ENCODE results near the gene TRIM64. TPM values are rescaled to one million over a fixed set of nuclear protein-coding genes. Genes with fewer than 3 reads are reported as not detected.
"Not testable (repeated sequence)": the region's sequence is repeated elsewhere in the genome, so short reads cannot be mapped to it uniquely, and the experiment has no call there.

The TRIM64 gene
- polyA plus RNA-seq (2011; rRNA removed) (not detected in 2 replicates), polyA plus RNA-seq (2017; fragmentation: RNase III; extraction: RNeasy Plus Mini Kit Qiagen cat#74134 plus additional on column Dnase treatment) (not detected in 3 replicates), polyA minus RNA-seq (2011; rRNA and poly(A)+ RNA removed) (not detected in 2 replicates)
- polyA plus RNA-seq (2012; cell fraction: cytosol; rRNA removed): not detected in 2 replicates
- polyA plus RNA-seq (2012; cell fraction: nucleus; rRNA removed): not detected in 2 replicates

GRCh38 chr11:89965737-89966136 is at the start of gene TRIM64:
Gene TRIM64 (plus strand): TSS chr11:89966037. CDS start chr11:89968504, 2,467 bp downstream.
- DNase-seq (ENCODE audit: low read depth in 1 of 2, low spot score in 1 of 2); POLR2A ChIA-PET; H3K4me1 ChIP-seq; FAIRE-seq; H3K9me3 ChIP-seq; H3K4me3 ChIP-seq; CTCF ChIA-PET; H3K27ac ChIP-seq; H3K4me2 ChIP-seq; ATAC-seq: not testable (repeated sequence)
- WGBS (ENCODE audit: missing lambda C conversion rate): no CpG with 5 or more reads among the region's 4 CpGs

- TF ChIP-seq KDM1A (IDR thresholded peaks at IDR 0.05; ENCODE audit: low read depth) (no peak), USF2 (IDR thresholded peaks at IDR 0.05) (no peak), TFCP2L1 (CRISPR knock-in tag; IDR thresholded peaks at IDR 0.05) (no peak), GATA3 (IDR thresholded peaks at IDR 0.05; ENCODE audit: borderline replicate concordance) (no peak), HOXB13 (CRISPR knock-in tag; IDR thresholded peaks at IDR 0.05; ENCODE audit: low read depth) (no peak), RFX5 (IDR thresholded peaks at IDR 0.05) (no peak), EHF (CRISPR knock-in tag; IDR thresholded peaks at IDR 0.05) (no peak), JUNB (IDR thresholded peaks at IDR 0.05) (no peak), JUN (IDR thresholded peaks at IDR 0.05) (no peak), FOSB (CRISPR knock-in tag; IDR thresholded peaks at IDR 0.05) (no peak), CTCF (IDR thresholded peaks at IDR 0.05) (no peak), RNF2 (IDR thresholded peaks at IDR 0.05; ENCODE audit: borderline replicate concordance, low read depth) (no peak)
- WGBS (ENCODE audit: missing lambda C conversion rate): 0% methylated on average over 3 of the region's 3 CpGs
- no peaks in the 10 kb centered on the region for H3K4me1 ChIP-seq
- H3K4me3 ChIP-seq: no peak within 1 kb of the TSS
- H3K4me2 ChIP-seq: no peak within 1 kb of the TSS
- H3K27ac ChIP-seq: no peak within 1 kb of the TSS
- ATAC-seq: no peak
- no peak for FAIRE-seq
- H3K9me3 ChIP-seq: no peaks in the 10 kb centered on the region
- ChIA-PET POLR2A (no interaction called here), CTCF (no interaction called here)
- no peak for DNase-seq (ENCODE audit: low read depth in 1 of 2, low spot score in 1 of 2)
Observed at GRCh38 chr11:89922195-89922660, 43.6 kb upstream of the TRIM64 start, which contains the start of gene TRIM49D1. Gene TRIM49D1 (minus strand): TSS chr11:89922245. CDS start chr11:89917710, 4,535 bp downstream.

- H3K4me3 ChIP-seq; H3K4me2 ChIP-seq; DNase-seq (ENCODE audit: low read depth in 1 of 2, low spot score in 1 of 2); H3K9me3 ChIP-seq; ATAC-seq; H3K4me1 ChIP-seq; FAIRE-seq; POLR2A ChIA-PET; CTCF ChIA-PET; H3K27ac ChIP-seq: not testable (repeated sequence)
- 47% methylated on average over 2 of the region's 6 CpGs for WGBS (ENCODE audit: missing lambda C conversion rate)
Observed at GRCh38 chr11:89923764-89924163, 42.1 kb upstream of the TRIM64 start, which contains the start of gene TRIM49D2. Gene TRIM49D2 (plus strand): TSS chr11:89924064. CDS start chr11:89926762, 2,698 bp downstream.

- H3K4me2 ChIP-seq; H3K4me3 ChIP-seq; ATAC-seq; DNase-seq (ENCODE audit: low read depth in 1 of 2, low spot score in 1 of 2); H3K9me3 ChIP-seq; H3K4me1 ChIP-seq; CTCF ChIA-PET; FAIRE-seq; H3K27ac ChIP-seq; POLR2A ChIA-PET: not testable (repeated sequence)
- WGBS (ENCODE audit: missing lambda C conversion rate): 45% methylated on average over 4 of the region's 6 CpGs
Observed at GRCh38 chr11:89960833-89961232, 5.0 kb upstream of the TRIM64 start.

Small RNAs within 50 kb of the gene (small RNA-seq; reads per million reads assigned to genes)
- gene AP004607.1: 0 reads per million in 6 experiments

Other genes starting within 250 kb of the TRIM64 start
- 0.08 TPM in 1 of 2 replicates, not detected in the other for gene TRIM49, start 157.5 kb upstream of the TRIM64 start, polyA plus RNA-seq (2011; rRNA removed)
- not detected in 3 replicates for gene TRIM49, start 157.5 kb upstream of the TRIM64 start, polyA plus RNA-seq (2017; fragmentation: RNase III; extraction: RNeasy Plus Mini Kit Qiagen cat#74134 plus additional on column Dnase treatment)
- not detected in 2 replicates for gene TRIM64B, start 87.5 kb upstream of the TRIM64 start, polyA plus RNA-seq (2011; rRNA removed)
- gene TRIM64B, start 87.5 kb upstream of the TRIM64 start, polyA plus RNA-seq (2017; fragmentation: RNase III; extraction: RNeasy Plus Mini Kit Qiagen cat#74134 plus additional on column Dnase treatment): not detected in 3 replicates
- 0.04 TPM in 1 of 2 replicates, not detected in the other for gene TRIM49D1, start 43.8 kb upstream of the TRIM64 start, polyA plus RNA-seq (2011; rRNA removed)
- gene TRIM49D1, start 43.8 kb upstream of the TRIM64 start, polyA plus RNA-seq (2017; fragmentation: RNase III; extraction: RNeasy Plus Mini Kit Qiagen cat#74134 plus additional on column Dnase treatment): not detected in 3 replicates
- not detected in 2 replicates for gene TRIM49D2, start 42.0 kb upstream of the TRIM64 start, polyA plus RNA-seq (2011; rRNA removed)
- gene TRIM49D2, start 42.0 kb upstream of the TRIM64 start, polyA plus RNA-seq (2017; fragmentation: RNase III; extraction: RNeasy Plus Mini Kit Qiagen cat#74134 plus additional on column Dnase treatment): not detected in 3 replicates
- gene TRIM49C, start 65.1 kb downstream of the TRIM64 start, polyA plus RNA-seq (2011; rRNA removed): not detected in 2 replicates
- gene TRIM49C, start 65.1 kb downstream of the TRIM64 start, polyA plus RNA-seq (2017; fragmentation: RNase III; extraction: RNeasy Plus Mini Kit Qiagen cat#74134 plus additional on column Dnase treatment): not detected in 3 replicates
- not detected in 2 replicates for gene UBTFL1, start 119.9 kb downstream of the TRIM64 start, polyA plus RNA-seq (2011; rRNA removed)
- not detected in 3 replicates for gene UBTFL1, start 119.9 kb downstream of the TRIM64 start, polyA plus RNA-seq (2017; fragmentation: RNase III; extraction: RNeasy Plus Mini Kit Qiagen cat#74134 plus additional on column Dnase treatment)
- gene NAALAD2, start 168.6 kb downstream of the TRIM64 start, polyA plus RNA-seq (2011; rRNA removed): not detected in 2 replicates
- not detected in 3 replicates for gene NAALAD2, start 168.6 kb downstream of the TRIM64 start, polyA plus RNA-seq (2017; fragmentation: RNase III; extraction: RNeasy Plus Mini Kit Qiagen cat#74134 plus additional on column Dnase treatment)

Data from A549 (cell line).